GM19467 (cell line): ENCODE data around the gene PLCB4.

ENCODE experiments used
- ATAC-seq: cut with Tn5 transposase; IDR thresholded peaks from one replicate; pipeline ENCODE4 v1.9.1; 2021; ENCODE audit warnings: mild to moderate bottlenecking, moderate library complexity; ENCODE audit not compliant: unreplicated experiment

Gene PLCB4

DNA sequence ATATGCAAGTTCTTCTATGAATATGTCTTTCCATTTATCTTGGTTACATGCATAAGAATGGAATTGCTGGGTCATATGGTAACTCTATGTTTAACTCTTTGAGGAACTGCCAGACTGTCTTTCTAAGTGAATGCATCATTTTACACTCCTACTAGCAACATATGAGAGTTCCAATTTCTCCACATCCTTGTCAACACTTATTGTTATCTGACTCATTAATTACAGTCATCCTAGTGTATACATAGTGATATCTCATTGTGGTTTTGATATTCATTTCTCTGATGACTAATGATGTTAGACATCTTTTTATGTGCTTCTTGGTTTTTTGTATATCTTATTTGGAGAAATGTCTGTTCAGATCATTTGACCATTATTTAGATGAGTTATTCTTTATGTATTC lies 348.8 kb downstream of the PLCB4 start:
- ATAC-seq: no peak

DNA sequence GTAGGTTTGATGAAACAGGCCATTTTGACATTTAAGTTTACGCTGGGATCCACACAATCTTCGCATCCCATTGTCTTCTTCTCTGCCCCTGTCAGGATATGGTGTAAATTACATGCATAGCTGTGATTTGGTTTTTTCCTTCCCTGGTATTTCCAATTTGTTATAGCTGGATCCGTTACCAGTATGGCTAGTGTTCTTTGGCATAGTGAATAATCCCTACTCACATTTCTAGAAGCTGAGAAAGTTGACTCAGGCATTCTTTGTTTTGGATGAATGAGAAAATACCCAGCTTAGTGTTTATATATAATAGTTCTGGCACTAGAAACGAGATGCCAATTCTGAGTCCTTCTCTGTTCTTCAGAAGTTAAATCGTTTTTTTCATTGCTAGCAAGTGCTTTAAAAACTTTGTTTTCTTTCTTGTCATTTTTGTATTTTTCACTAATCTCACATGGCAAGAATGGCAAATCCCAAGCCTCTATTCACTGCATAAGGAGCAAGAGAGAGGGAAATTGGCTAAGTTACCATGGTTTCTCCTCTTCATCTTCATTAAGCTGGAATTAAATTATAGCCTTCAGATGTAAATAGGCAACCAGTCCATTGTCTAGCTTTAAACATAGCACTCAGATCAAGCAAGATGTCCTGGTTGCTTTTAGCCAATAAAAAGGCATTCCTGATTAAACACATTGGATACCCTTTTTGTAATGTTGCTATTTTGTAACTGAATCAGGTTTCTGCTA lies 353.6 kb downstream of the PLCB4 start:
- ATAC-seq: no peak

DNA sequence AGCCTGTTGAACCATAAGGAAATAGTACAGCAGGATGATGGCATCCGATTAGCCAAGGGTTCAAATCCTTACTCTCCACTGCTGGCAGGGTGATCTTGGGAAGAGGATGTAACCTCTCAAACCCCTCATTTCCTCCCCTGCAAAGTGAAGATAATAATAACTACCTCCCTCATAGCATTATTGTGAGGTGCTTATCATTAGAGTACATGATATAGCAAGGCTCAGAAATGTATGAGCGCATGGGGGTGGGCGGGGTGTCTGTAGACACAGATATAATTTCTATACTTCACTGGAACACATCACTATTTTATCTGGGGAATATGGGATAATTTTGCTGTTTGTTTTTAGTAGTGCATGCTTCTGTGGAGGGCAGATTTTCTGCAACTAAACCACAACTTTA lies 355.7 kb downstream of the PLCB4 start:
- no peak for ATAC-seq

DNA sequence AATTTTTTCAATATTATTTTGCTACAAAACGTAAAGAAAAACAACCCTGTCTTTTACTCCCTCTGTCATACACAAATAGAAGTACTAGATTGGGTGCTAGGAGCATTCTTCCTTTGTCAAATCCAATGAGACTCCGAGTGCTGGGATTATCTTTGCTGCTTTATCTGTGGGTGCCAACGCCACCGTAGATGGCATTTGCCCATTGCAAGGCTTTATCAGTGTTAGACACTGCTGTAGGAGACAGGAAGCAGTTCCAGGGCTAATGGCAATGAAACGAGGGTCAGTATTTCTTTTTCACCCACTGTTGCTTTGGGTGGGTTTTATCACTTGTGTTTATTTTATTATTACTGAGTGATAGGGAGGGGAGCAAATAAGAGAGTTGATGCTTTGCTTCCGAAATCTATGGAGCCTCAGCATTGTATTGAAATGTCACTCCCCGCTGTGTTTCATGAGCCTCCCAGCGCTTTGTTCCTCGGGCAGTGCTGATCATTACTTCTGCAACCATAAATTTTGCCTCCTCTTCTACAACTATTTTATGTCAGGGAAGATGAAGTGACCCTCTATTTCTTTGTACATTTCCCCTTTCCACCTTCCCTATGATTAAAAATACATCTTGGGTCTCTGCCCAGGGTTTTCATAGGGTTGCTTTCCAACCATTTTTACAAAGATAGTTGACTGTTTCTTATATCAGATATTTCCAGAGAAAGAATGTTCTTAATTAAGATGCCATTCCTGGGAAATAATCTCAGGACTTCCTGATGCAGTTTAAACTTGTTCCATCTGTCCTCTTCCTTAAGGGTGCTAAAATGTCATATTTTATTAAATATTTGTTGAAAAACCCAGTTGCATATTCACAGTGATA lies 358.8 kb downstream of the PLCB4 start:
- ATAC-seq: no peak

DNA sequence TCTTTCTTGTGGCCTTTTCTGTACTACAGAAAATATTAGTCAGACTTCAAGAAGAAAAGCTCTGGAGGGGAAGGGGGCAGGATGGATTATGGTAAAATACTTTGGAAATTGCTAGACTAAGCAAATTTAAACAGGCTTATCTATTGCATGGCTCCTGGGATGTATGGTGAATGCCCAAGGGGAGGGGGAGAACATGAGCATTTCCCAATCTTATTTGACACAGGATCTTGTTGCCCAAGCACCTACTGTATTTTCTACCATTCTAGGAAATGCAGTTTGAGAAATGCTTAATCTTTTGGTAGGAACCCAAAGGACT lies 359.4 kb downstream of the PLCB4 start:
- ATAC-seq: no peak

DNA sequence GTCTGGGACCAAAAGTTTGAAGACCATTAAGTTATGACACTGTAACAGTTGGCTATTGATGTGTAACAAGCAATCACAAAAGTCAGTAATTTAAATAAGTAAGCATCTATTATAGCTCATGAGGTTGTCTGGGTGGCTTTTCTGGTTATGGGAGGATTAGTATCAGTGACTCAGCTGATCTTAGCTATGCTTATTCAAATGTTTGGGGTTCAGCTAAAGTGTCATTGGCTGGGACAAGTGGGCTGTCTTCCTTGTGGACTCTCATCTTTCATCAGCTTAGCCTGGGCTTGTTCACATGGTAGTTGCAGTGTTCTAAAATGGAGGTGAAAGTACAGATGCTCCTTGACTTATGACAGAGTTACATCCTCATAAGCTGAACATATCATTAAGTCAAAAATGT lies 370.9 kb downstream of the PLCB4 start:
- ATAC-seq: no peak

DNA sequence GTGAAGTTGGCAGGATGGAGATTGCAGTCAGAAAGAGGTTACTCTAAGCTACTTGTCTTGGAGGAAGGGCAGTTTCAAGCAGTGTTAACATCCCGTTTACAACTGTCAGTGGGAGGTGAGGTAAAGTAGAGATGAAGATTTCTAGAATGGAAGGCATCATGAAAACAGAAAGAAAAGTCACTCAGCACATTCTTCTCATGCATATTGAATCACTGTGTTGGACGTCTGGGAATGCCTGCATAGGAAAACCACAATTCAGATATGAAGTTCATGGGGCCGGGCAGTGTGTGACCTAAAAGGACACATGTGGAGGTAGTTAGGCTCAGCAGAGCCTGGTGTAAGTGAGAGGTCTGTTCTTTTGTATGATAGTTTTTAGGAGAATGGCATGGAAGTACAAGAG lies 372.0 kb downstream of the PLCB4 start:
- ATAC-seq: no peak

DNA sequence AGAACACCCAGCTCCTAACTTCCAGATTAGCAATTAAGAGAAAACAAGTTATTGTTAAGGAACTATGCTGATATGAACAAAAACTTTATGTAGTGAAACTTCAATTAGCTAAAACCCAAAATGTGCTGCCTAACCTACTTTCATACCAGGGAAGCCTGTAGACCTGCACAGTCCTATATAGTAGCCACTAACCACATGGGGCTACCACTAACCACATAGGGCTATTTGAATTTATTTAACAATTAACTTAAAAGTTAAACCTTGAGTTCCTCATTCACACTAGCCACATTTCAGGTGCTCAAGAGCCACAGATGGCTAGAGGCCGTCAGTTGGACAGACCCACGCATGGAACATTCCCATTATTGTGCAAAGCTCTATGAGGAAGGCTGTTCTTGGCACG lies 373.1 kb downstream of the PLCB4 start:
- peak; percentile 81 for ATAC-seq

DNA sequence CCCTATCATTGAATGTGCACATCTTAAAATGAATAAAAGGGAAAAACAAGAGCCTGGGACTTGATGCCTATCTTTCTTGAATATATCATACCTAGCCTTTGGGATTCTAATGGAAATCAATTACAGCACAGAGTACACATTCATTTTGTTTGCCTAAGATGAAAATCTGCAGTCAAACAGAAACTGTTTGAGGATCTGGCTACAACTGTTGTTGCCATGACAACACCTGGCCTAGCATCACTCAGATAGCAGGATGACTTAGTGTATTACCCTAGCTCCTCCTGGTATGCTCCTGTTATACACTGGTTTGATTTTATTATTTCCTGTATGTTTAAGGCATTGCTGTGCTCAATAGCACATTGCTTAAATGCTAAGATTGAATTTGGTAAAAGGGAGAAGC lies 374.0 kb downstream of the PLCB4 start:
- ATAC-seq: no peak

DNA sequence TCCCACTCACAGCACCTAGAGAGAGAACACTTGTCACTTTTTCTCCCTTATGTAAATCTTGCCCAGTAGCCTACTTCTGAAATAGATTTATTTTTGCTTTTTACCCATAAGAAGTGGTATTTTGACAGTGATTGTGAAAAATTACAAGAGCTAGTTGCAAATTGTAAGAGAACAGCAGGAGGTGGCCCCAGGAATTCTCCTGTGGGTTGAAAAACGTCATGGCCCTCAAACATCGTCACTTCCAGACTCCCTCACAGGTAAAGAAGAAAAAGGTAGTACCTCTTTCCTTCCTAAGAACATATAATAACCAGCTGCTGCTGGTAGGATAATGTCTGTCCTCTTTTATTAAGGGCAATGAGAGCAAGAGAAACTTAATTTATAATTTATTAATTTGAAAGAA lies 376.0 kb downstream of the PLCB4 start:
- ATAC-seq: no peak

DNA sequence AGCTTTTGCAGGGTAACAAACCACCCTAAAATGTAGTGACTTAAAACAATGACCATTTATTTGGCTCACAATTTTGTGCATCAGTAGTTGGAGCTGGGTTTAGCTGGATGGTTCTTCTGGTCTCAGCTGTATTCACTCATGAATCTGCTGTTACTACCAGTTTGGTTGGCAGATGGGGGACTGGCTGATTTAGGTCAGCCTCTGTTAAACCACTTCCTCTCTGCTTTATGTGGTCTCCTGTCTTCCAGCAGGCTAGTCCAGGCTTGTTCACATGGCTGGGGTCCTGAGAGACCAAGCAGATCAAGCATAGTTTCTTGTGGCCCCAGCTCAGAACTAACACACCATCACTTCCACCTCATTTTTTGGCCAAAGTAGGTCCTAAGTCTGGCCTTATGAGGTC lies 378.3 kb downstream of the PLCB4 start:
- ATAC-seq: no peak

DNA sequence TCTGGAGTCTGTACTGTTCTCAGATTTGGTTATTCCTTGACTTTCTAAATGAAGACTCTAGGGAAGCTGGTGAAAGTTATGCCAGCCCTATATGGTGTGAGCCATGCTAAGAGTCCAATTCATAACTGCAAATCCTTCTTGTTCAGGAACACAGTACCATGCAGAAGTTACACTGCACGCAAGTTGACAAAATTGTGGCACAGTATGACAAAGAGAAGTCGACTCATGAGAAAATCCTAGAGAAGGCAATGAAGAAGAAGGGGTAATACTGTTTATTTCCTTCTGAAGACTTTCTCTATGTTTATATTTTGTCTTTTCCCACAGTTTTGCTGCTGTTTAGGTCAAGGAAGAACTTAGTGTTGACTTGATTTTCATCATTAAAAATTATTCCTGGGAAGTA lies 384.3 kb downstream of the PLCB4 start:
- ATAC-seq: no peak

DNA sequence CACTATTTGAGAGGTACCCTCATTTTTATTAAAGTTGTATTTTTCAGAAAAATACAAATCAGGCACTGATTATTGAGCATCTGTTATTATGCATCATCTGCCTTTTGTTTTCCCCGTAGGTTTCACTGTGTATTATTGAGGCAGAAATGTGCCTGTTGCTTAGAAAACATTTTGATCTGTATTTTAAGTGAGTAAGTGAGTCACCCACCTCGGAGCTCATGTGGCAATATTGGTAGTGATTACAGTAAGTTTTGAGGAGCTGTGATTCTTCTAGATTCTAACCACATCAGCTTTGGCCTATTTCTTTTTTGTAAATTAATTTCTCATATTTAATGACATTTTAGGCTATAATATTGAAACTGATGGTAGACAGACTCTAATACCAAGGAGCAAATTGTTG lies 385.9 kb downstream of the PLCB4 start:
- ATAC-seq: no peak

DNA sequence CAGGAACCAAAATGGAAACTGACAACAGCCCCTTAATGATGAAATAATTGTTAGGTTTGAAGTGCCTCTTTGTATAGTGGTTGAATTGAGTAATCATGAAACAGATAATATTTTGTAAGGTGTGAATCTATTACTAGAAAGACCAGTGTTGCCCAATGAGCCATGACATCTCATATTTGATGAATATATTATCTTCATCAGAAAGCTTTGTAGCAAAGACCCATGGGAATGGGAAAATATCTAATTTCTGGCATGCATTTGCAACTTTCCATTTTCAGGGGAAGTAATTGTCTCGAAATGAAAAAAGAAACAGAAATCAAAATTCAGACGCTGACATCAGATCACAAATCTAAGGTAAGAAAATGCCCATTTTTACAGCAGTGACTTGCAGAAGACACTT lies 388.2 kb downstream of the PLCB4 start:
- ATAC-seq: no peak

DNA sequence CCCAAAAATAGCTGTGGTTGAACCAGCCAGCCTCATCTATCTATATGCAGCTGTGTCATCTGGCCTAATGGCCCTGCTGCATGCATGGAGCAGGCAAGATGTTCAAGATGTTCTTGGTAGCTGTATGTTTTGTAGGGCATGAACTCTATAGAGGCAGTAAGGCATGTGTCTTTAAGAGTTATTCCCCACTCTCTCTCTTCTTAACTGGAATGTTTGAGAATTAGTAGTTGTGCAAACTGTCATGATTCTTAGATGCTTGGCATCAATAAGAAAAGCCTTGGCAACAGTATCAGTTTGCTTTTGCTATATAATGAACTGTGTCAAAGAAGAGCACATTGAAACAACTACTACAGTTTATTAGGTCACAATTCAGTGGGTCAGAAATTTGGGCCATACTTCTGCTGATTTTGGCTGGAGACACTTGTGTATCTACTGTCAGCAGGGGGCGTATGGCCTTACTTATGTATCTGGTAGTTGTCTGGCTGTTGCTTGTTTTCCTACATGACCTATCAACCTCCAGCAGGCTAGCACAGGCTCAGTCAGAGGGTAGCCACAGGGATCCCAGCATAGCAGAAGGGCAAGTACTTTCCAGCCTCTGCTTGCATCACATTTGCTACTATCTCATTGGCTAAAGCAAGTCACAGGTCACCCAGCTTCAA lies 389.4 kb downstream of the PLCB4 start:
- ATAC-seq: no peak

DNA sequence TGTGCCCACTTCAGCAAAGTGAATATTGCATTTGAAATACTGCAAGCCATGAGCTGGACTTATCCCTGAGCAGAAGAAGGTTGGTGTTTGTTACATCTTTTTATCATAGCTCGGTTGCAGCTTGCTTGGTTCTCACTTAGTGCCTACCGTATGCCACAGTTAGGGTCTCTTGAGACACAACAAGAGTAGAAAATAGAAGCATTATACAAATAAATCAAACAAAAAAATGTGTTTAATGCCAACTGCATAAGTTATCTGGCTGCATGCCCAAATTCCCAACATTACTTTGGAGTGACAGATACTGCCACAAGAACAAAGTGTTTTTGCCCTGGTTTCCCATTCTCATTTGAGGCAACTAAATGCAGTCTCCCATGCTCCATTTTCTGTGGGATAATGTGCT lies 391.6 kb downstream of the PLCB4 start:
- ATAC-seq: no peak

DNA sequence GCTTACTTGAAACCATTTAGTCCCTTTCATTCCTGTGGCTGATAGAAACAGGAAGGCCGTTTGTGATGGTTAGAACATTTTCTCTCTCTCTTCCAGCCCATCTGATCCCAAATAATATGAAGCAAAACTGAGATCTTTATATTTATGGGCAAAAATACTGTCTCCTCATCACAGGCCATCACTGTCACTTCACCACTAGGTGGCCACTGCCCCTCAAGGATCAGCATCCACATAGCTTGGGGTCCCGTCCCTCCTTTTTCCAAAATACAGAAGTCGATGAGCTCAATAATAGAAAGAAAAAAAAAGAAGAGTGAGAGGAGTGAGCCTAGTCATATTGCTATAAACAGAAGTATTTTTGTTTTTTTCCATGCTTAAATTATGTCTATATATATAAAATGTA lies 399.1 kb downstream of the PLCB4 start:
- ATAC-seq: no peak

DNA sequence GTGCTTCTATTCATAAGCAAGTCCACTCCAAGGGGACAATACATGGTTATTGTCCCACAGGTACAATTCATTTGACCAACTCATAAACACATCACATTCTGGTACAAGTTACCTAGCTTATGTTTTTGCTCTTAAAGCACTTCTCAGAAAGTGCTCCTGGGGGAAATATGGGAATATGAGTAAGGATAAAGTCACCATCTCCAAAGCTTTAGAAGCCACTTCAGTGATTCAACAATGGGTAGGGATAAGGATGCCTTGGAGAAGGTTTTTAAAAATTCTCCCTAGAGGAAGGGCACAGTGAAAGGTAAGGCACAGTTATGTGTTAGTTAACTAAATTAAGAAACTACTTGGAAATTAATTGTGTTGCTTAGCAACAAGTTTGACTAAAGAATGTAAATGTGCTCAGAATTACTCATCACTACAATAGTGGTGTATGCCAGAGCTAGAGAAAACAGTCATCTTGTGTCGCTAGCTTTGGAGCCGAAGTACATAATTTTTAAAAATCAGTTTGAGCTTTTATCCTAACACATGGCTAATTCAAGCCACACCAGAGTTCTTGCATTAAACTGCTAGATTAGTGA lies 406.0 kb downstream of the PLCB4 start:
- no peak for ATAC-seq

DNA sequence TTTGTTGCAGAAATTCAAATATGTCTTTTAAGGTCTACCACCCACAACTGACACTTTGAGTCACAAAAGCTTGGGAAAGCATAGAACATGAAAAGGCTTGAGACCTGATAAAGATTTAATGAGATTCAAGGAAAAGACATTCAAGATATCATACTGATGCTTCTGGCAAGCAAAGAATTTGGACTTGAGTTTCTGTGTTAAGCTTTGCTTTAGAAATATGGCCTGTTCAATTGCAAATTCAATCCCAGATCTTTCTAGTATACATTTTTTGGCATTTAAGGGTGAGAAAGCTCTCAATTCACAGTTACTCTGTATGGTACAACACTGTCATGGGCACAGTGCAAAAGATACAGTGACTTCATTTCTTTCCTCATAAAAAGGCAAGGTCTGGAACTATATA lies 406.6 kb downstream of the PLCB4 start:
- no peak for ATAC-seq

DNA sequence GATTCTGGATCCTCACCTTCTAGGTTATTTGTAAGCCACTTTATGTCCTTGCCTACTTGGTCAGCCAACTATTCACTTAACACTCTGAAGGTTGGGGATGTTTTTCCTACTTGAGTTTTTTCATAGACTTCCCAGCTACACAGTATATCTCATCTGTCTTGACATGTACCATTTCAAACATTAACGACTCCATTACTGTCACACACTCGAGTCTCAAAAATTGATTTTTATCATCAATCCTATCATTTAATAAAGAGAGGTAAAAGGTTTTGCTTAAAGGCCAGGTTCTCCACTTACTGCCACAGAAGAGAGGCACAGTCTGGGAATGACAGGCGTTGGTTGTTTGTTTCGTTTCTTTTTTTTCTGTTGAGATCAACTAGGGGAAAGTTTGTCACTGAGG lies 407.3 kb downstream of the PLCB4 start:
- ATAC-seq: no peak

DNA sequence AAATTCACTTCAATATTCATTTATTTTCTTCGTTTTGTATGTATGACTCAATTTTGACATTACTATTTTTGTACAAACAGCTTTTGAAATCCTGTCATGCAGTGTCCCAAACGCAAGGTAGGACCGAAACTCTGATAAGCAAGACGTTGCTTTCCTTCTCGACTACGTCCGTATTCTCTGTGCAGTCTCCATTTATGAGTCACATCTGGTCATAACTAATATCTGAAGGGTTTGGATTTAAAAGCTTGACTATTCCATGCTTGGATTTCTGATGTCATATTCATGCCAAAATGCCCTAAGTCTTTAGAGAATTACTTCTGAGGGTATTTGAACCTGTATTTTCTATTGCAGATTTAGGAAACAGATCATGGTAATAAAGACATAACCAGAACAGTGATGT lies 407.8 kb downstream of the PLCB4 start:
- ATAC-seq: no peak

DNA sequence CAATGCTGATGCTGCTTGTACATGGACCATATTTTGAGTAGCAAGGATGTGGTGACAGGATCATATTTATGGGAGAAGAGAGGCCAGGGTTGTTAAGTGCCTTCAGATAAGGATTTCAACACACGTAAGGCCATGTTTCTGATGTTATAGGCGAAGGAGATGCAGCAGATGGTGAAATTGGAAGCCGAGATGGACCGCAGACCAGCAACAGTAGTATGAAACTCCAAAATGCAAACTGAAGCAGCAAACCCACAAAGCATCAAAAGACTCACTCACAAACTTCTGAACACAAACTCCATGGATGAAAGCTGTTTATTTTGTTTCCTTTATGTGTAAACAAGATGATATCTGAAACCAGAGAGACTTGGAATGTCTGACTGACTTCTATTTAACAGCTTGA lies 409.9 kb downstream of the PLCB4 start:
- ATAC-seq: no peak
